ENCODE measurements around the gene TNRC18. TPM values are rescaled to one million over a fixed set of nuclear protein-coding genes. Genes with fewer than 3 reads are reported as not detected.

TNRC18 gene
- total RNA-seq, 4 donors from 2014 or later = 79.9 to 160 (median 91.3) TPM

DNA sequence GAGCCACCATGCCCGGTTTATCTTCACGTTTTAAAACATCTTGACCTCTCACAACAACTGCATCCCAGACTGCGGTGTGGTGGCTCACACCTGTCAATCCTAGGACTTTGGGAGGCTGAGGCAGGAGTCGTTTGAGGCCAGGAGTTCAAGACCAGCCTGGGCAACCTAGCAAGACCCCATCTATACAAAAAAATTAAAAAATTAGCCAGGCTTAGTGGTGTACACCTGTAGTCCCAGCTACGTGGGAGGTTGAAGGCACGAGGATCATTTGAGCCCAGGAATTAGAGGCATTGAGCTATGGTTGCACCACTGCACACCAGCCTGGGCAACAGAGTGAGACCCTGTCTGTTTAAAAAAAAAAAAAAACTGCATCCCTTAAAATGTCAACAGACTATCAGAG, 20.2 kb downstream of the TNRC18 start:
- intact Hi-C loops (cut with DNase I; ENCODE audit: low total_unique reads) = no loop called here
- no peak for DNase-seq (ENCODE audit: low spot score in 2 of 2)
- 91 to 92% methylated on average over 6 of the region's 6 CpGs for WGBS, 2 donors
- no peak for TF ChIP-seq POLR2A (IDR thresholded peaks at IDR 0.05)
- TF ChIP-seq, protein P1, sequence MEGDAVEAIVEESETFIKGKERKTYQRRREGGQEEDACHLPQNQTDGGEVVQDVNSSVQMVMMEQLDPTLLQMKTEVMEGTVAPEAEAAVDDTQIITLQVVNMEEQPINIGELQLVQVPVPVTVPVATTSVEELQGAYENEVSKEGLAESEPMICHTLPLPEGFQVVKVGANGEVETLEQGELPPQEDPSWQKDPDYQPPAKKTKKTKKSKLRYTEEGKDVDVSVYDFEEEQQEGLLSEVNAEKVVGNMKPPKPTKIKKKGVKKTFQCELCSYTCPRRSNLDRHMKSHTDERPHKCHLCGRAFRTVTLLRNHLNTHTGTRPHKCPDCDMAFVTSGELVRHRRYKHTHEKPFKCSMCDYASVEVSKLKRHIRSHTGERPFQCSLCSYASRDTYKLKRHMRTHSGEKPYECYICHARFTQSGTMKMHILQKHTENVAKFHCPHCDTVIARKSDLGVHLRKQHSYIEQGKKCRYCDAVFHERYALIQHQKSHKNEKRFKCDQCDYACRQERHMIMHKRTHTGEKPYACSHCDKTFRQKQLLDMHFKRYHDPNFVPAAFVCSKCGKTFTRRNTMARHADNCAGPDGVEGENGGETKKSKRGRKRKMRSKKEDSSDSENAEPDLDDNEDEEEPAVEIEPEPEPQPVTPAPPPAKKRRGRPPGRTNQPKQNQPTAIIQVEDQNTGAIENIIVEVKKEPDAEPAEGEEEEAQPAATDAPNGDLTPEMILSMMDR (IDR thresholded peaks at IDR 0.05) = no peak
- no peak overlapping the region for H3K4me3 ChIP-seq (ENCODE audit: low read depth, poor library complexity, severe bottlenecking)

DNA sequence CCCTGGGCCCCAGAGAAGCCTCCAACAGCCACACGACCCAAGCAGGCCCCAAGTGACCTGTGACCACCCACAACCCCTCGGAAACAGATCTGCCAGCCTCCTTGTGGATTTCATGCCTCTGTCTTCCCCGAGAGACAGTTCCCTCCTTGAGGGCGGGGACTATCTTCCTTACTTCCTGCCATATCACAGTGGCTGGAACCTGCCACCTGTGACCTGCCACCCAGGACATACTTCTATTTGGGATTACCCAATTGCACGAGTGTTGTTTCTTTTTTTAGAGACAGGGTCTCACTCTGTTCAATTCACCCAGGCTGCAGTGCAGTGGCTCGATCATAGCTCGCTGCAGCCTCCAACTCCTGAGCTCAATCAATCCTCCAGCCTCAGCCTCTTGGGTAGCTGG, 25.9 kb downstream of the TNRC18 start:
- no peak for TF ChIP-seq POLR2A (IDR thresholded peaks at IDR 0.05)
- TF ChIP-seq, protein P1 (IDR thresholded peaks at IDR 0.05) = no peak
- 61 to 69% methylated on average over 7 of the region's 7 CpGs for WGBS, 2 donors
- H3K4me3 ChIP-seq (ENCODE audit: low read depth, poor library complexity, severe bottlenecking) = no peak overlapping the region
- DNase-seq (ENCODE audit: low spot score in 2 of 2) = no peak
- intact Hi-C loops (cut with DNase I; ENCODE audit: low total_unique reads) = no loop called here

DNA sequence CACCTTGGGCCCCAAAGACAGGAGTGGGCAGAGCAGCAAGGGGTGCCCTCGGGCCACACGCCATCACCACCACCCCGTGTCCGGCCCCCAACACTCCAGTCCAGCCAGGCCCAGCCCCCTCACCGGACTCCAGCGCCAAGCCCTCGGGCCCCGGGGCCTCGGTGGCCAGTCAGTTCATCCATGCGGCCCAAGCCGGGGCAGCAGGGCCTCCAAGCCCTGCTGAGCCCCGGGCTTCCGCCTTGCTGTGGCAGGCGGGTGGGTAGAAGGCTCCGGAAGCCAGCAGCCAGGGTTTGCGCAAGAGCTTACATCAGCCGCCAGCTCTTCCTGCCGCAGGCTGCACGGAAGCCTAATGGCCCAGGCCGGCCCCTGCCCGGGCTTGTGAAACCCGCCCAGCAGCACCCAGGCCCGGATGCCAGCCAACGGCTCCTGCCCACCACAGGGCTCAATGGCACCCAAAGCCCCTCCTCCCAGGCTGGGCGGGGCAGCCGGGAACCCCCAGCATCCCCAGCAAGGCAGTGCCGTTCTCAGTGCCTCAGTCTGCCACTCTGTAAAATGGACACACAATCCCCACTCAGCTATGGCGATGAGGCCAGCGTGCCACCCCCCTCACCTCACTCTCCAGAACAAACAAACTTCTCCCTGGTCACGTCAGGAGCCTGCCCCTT, 26.5 kb downstream of the TNRC18 start:
- peak overlapping the region; percentile 13 for H3K4me3 ChIP-seq (ENCODE audit: low read depth, poor library complexity, severe bottlenecking)
- 10 to 38% methylated on average over 14 to 16 of the region's 30 CpGs for WGBS, 2 donors
- TF ChIP-seq, protein P1 (IDR thresholded peaks at IDR 0.05) = no peak
- no peak for TF ChIP-seq POLR2A (IDR thresholded peaks at IDR 0.05)
- intact Hi-C loops (cut with DNase I; ENCODE audit: low total_unique reads) = no loop called here
- DNase-seq (ENCODE audit: low spot score in 2 of 2) = peak; percentile 87 to 97

GRCh38 chr7:5396542-5396941, 27.1 kb downstream of the TNRC18 start:
- 43 to 44% methylated on average over 3 to 6 of the region's 6 CpGs for WGBS, 2 donors
- DNase-seq (ENCODE audit: low spot score in 2 of 2) = peak in 1 of 2 donors; percentile 27
- TF ChIP-seq, protein P1 (IDR thresholded peaks at IDR 0.05) = no peak
- peak overlapping the region; percentile 13 for H3K4me3 ChIP-seq (ENCODE audit: low read depth, poor library complexity, severe bottlenecking)
- intact Hi-C loops (cut with DNase I; ENCODE audit: low total_unique reads) = no loop called here

DNA sequence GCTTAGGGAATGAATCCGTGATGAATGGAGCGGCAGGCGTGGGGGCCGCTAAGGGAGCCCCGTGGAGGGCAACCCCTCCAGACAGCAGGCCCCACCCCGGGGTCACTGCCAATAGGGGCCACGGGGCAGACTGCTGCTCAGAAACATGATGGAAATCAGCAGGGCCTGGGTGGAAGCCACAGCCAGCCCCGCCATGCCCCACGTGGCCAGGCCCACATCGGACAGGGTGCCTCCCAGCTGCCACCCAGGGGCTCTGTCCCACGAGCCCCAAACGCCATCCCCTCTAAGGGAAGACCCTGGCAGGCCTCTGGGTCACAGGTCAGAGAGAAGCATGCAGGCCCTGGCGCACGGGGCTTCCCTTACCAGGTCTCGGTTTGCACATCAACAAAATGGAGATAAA, 28.4 kb downstream of the TNRC18 start:
- intact Hi-C loops (cut with DNase I; ENCODE audit: low total_unique reads) = no loop called here
- 56 to 62% methylated on average over 13 to 15 of the region's 15 CpGs for WGBS, 2 donors
- no peak overlapping the region for H3K4me3 ChIP-seq (ENCODE audit: low read depth, poor library complexity, severe bottlenecking)
- TF ChIP-seq, protein P1 (IDR thresholded peaks at IDR 0.05) = no peak
- no peak for TF ChIP-seq POLR2A (IDR thresholded peaks at IDR 0.05)
- DNase-seq (ENCODE audit: low spot score in 2 of 2) = no peak

All from lower leg skin (tissue), 4 donors.